ENCODE measurements around the gene SHROOM3. TPM values are rescaled to one million over a fixed set of nuclear protein-coding genes. Genes with fewer than 3 reads are reported as not detected.

Gene SHROOM3
- total and polyA plus RNA-seq, 4 donors, result 4.7 to 25.8 (median 8.7) TPM

DNA sequence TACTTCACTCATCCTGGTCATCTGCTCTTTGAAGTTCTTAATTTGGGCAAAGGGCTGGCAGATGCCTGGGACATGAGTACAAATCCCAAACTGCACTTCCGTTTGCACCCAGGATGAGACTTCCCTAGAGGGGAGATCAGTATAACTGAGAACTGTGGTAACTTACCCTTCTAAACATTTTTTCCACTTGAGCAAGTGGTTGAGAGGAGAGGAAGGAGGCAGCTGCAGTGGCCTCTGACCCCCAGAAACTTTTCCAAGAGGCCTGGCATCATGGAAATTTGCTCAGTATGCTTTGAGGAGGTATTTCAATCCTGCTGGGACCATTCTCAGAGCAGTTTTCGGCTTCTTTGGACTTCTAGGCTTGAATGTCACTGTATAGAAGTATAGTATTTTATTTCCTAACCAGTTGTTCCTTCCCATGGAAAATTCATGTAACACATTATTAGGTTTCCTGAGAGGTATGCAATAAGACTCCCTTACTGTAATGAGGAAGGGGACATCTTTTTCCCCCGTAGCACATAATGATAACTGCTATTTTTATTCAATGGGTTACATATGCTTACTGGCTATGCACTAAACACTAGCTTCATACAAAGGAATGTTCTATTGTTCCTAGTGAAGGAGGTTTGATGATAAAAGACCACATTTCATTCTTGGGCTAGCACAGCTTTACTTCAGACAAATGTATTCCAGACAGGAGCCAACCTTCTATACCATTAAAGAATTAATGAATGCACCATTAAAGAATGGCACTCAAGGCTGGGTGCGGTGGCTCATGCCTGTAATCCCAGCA lies 129.3 kb downstream of the SHROOM3 start:
- DNase-seq (ENCODE audit: low spot score), result no peak

DNA sequence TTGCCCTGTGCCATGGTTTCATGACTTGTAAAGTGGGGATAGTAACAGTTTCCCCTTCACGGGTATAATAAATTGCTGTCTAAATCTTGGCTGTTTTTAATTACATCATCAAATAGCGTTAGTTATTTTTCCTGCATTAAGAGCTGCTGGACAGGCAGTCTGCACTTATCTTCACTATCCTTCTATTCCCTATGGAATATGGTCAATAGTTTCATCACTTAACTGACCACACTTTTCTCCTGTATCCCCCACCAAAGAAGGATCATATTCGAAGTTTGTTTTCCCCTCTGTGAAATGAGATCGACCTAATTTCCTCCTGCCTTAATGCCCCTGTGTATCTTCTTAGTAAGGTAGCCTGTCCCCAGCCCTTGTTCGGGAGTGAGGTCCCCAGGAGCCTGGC lies 133.2 kb downstream of the SHROOM3 start:
- H3K27ac ChIP-seq (ENCODE audit: low read depth in 1 of 2, low read length in 2 of 2), result peak overlapping the region; percentile 80 to 95
- H3K4me1 ChIP-seq (ENCODE audit: control insufficient read depth in 4 of 4, insufficient read depth in 4 of 4, low read length in 3 of 4), result peaks cover 0 to 39% (median 14%) of the 10 kb centered on the region in 4 donors
- WGBS, result 83% methylated on average over 5 of the region's 5 CpGs
- no peak for DNase-seq (ENCODE audit: low spot score)
- TF ChIP-seq FOXA1 (IDR thresholded peaks at IDR 0.05), result no peak
- no peak for TF ChIP-seq TAF1 (conservative IDR thresholded peaks at IDR 0.05)
- TF ChIP-seq, protein P1, sequence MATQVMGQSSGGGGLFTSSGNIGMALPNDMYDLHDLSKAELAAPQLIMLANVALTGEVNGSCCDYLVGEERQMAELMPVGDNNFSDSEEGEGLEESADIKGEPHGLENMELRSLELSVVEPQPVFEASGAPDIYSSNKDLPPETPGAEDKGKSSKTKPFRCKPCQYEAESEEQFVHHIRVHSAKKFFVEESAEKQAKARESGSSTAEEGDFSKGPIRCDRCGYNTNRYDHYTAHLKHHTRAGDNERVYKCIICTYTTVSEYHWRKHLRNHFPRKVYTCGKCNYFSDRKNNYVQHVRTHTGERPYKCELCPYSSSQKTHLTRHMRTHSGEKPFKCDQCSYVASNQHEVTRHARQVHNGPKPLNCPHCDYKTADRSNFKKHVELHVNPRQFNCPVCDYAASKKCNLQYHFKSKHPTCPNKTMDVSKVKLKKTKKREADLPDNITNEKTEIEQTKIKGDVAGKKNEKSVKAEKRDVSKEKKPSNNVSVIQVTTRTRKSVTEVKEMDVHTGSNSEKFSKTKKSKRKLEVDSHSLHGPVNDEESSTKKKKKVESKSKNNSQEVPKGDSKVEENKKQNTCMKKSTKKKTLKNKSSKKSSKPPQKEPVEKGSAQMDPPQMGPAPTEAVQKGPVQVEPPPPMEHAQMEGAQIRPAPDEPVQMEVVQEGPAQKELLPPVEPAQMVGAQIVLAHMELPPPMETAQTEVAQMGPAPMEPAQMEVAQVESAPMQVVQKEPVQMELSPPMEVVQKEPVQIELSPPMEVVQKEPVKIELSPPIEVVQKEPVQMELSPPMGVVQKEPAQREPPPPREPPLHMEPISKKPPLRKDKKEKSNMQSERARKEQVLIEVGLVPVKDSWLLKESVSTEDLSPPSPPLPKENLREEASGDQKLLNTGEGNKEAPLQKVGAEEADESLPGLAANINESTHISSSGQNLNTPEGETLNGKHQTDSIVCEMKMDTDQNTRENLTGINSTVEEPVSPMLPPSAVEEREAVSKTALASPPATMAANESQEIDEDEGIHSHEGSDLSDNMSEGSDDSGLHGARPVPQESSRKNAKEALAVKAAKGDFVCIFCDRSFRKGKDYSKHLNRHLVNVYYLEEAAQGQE (IDR thresholded peaks at IDR 0.05), result no peak
- no peak for TF ChIP-seq GABPA (IDR thresholded peaks at IDR 0.05 in 1 of 2, conservative IDR thresholded peaks at IDR 0.05 in 1 of 2)
- TF ChIP-seq JUND (IDR thresholded peaks at IDR 0.05), result no peak
- TF ChIP-seq HNF4G (IDR thresholded peaks at IDR 0.05), result no peak
- TF ChIP-seq SP1 (IDR thresholded peaks at IDR 0.05), result no peak
- no peak for TF ChIP-seq NR2F2 (IDR thresholded peaks at IDR 0.05)
- no peak overlapping the region for H3K4me3 ChIP-seq (ENCODE audit: low read depth in 1 of 3, low read length in 3 of 3)
- H3K9me3 ChIP-seq (ENCODE audit: control insufficient read depth in 4 of 4, low read length in 3 of 4), result no peaks in the 10 kb centered on the region
- H3K36me3 ChIP-seq (ENCODE audit: control insufficient read depth in 4 of 4, insufficient read depth in 3 of 4, low read depth in 1 of 4, low read length in 3 of 4), result no peaks in the 10 kb centered on the region
- no peaks in the 10 kb centered on the region for H3K27me3 ChIP-seq (ENCODE audit: control insufficient read depth in 4 of 4, insufficient read depth in 4 of 4, low read length in 3 of 4)
- no peak overlapping the region for H3K9ac ChIP-seq (ENCODE audit: low read depth in 1 of 2, low read length in 2 of 2)

More for the DNA sequence above, 129.3 kb downstream of the SHROOM3 start:
- H3K36me3 ChIP-seq (ENCODE audit: control insufficient read depth in 4 of 4, insufficient read depth in 3 of 4, low read depth in 1 of 4, low read length in 3 of 4), result peaks cover 0 to 2% (median 0%) of the 10 kb centered on the region in 4 donors
- H3K9ac ChIP-seq (ENCODE audit: low read depth in 1 of 2, low read length in 2 of 2), result no peak overlapping the region
- no peak overlapping the region for H3K4me3 ChIP-seq (ENCODE audit: low read depth in 1 of 3, low read length in 3 of 3)
- H3K27me3 ChIP-seq (ENCODE audit: control insufficient read depth in 4 of 4, insufficient read depth in 4 of 4, low read length in 3 of 4), result no peaks in the 10 kb centered on the region
- H3K9me3 ChIP-seq (ENCODE audit: control insufficient read depth in 4 of 4, low read length in 3 of 4), result no peaks in the 10 kb centered on the region
- H3K4me1 ChIP-seq (ENCODE audit: control insufficient read depth in 4 of 4, insufficient read depth in 4 of 4, low read length in 3 of 4), result peaks cover 0 to 21% (median 9%) of the 10 kb centered on the region in 4 donors
- TF ChIP-seq EGR1 (IDR thresholded peaks at IDR 0.05; ENCODE audit: low read depth in 2 of 2) (no peak), FOXA1 (IDR thresholded peaks at IDR 0.05) (no peak), HNF4A (conservative IDR thresholded peaks at IDR 0.05) (no peak), JUND (IDR thresholded peaks at IDR 0.05) (no peak)
- TF ChIP-seq, protein P1 (IDR thresholded peaks at IDR 0.05), result no peak
- 91% methylated on average over 4 of the region's 4 CpGs for WGBS
- peak overlapping the region; percentile 55 to 80 for H3K27ac ChIP-seq (ENCODE audit: low read depth in 1 of 2, low read length in 2 of 2)

Data from liver (tissue), 9 donors.